HepG2 (cell line): ENCODE results near the gene GADD45G. TPM values are rescaled to one million over a fixed set of nuclear protein-coding genes. Genes with fewer than 3 reads are reported as not detected.

Experiments
- ATAC-seq: fragments of 200-7000 bp; cut with Tn5 transposase; 3 replicates; pipeline ENCODE4 v1.9.1; 2020; ENCODE audit warnings: mild to moderate bottlenecking, moderate library complexity
- BruUV-seq: library from RNA; stranded (reverse); fragments of 400-500 nt; replicated peaks from 2 replicates; lab custom pipeline; 2021; lab: Mats Ljungman, UMichigan
- CTCF ChIA-PET: fragments of 300-600 bp; formaldehyde crosslinking; extraction: SDS; loops from one replicate; lab custom pipeline; 2021; ENCODE audit warnings: low total read pairs, inconsistent platforms, low intra/inter-chr PET ratio; lab: Yijun Ruan, JAX
- POLR2A ChIA-PET: fragments of 350-600 bp; sonication (Branson Sonifier 250); formaldehyde crosslinking; loops from one replicate; lab custom pipeline; 2020; ENCODE audit warnings: antibody characterized with exemption, inconsistent platforms; lab: Yijun Ruan, JAX
- DNase-seq: peaks from one replicate; pipeline ENCODE4 v3.0.0-alpha.2; 2015; ENCODE audit warnings: low spot score
- FAIRE-seq: peaks from 3 replicates; lab custom pipeline; 2011; peaks lifted over from hg19 to GRCh38; lab: Jason Lieb, UNC
- H2AFZ ChIP-seq: one replicate; pipeline ENCODE4 v1.6.1; 2011; ENCODE audit warnings: low read length, inconsistent platforms
- H3K27ac ChIP-seq: fragments of 300-600 bp; 3 replicates; pipeline ENCODE4 v1.8.0; 2011; ENCODE audit warnings: mixed run types, mild to moderate bottlenecking, mixed read lengths, low read length, inconsistent platforms; ENCODE audit not compliant: insufficient read depth; ENCODE audit errors: extremely low read length
- H3K27me3 ChIP-seq, 2 experiments: fragments of 200-600 bp in 1 of 2; 2 replicates in 1 of 2; 3 replicates in 1 of 2; pipeline versions ENCODE4 v1.6.0 to v1.8.0; 2011; ENCODE audit warnings: low read length in 2 of 2, mild to moderate bottlenecking in 2 of 2, moderate library complexity in 2 of 2, inconsistent platforms in 1 of 2; ENCODE audit not compliant: insufficient read depth in 2 of 2, control insufficient read depth in 1 of 2
- H3K36me3 ChIP-seq, 2 experiments: fragments of 200-600 bp in 1 of 2; replicated peaks in 1 of 2; 2 replicates in 1 of 2; 3 replicates in 1 of 2; pipeline versions ENCODE4 v1.5.1 to v1.8.0; 2011; ENCODE audit warnings: low read length in 2 of 2, inconsistent platforms in 1 of 2; ENCODE audit not compliant: insufficient read depth in 2 of 2, control insufficient read depth in 1 of 2
- H3K4me1 ChIP-seq: 2 replicates; pipeline ENCODE4 v1.5.1; 2012; ENCODE audit warnings: low read length, inconsistent platforms; ENCODE audit not compliant: insufficient read depth
- H3K4me2 ChIP-seq: 2 replicates; pipeline ENCODE4 v1.6.0; 2011; ENCODE audit warnings: low read depth, low read length, inconsistent platforms
- H3K4me3 ChIP-seq, 3 experiments: fragments of 200-600 bp in 1 of 3; sonication (generic), shearing (Covaris generic) in 1 of 3; replicated peaks in 1 of 3; 2 replicates each; pipeline ENCODE4 v1.5.1; 2011 to 2016; ENCODE audit warnings: low read length in 3 of 3, inconsistent platforms in 2 of 3, low read depth in 2 of 3, mild to moderate bottlenecking in 2 of 3, control low read depth in 1 of 3, mixed read lengths in 1 of 3; ENCODE audit not compliant: insufficient read depth in 1 of 3
- H3K79me2 ChIP-seq: one replicate; pipeline ENCODE4 v1.6.1; 2011; ENCODE audit warnings: low read length, inconsistent platforms; ENCODE audit not compliant: insufficient read depth
- H3K9ac ChIP-seq: 2 replicates; pipeline ENCODE4 v1.6.0; 2011; ENCODE audit warnings: mild to moderate bottlenecking, low read depth, low read length, inconsistent platforms; ENCODE audit not compliant: insufficient read depth
- H3K9me3 ChIP-seq: 2 replicates; pipeline ENCODE4 v1.5.1; 2012; ENCODE audit warnings: mild to moderate bottlenecking, low read length
- H4K20me1 ChIP-seq: 2 replicates; pipeline ENCODE4 v1.6.0; 2011; ENCODE audit warnings: inconsistent platforms, mild to moderate bottlenecking, low read length, moderate library complexity; ENCODE audit not compliant: insufficient read depth
- ATF1 ChIP-seq: IDR thresholded peaks from 2 replicates; pipeline ENCODE4 v1.6.1; 2016; ENCODE audit warnings: mild to moderate bottlenecking, control low read depth
- ATF3 ChIP-seq: sonication (generic); formaldehyde crosslinking; IDR thresholded peaks from 2 replicates; pipeline ENCODE4 v1.4.0; 2020; ENCODE audit warnings: missing genetic modification reagents
- CBFB ChIP-seq: sonication (generic); formaldehyde crosslinking; IDR thresholded peaks from 2 replicates; pipeline ENCODE4 v1.4.0; 2020; ENCODE audit warnings: missing genetic modification reagents
- CCDC6 ChIP-seq: sonication (generic); formaldehyde crosslinking; IDR thresholded peaks from 2 replicates; pipeline ENCODE4 v1.8.1; 2022; ENCODE audit warnings: mild to moderate bottlenecking, missing genetic modification reagents, moderate library complexity
- CHD2 ChIP-seq: IDR thresholded peaks from 2 replicates; pipeline ENCODE4 v1.6.1; 2011; ENCODE audit warnings: low read depth, low read length, improper control_type of control experiment
- GABPB1 ChIP-seq: IDR thresholded peaks from 2 replicates; pipeline ENCODE4 v1.6.1; 2016; ENCODE audit warnings: mild to moderate bottlenecking, missing genetic modification reagents, moderate library complexity, missing compliant biosample characterization
- MLLT10 ChIP-seq: sonication (generic); formaldehyde crosslinking; IDR thresholded peaks from 2 replicates; pipeline ENCODE4 v1.4.0; 2020; ENCODE audit warnings: missing genetic modification reagents
- NAIF1 ChIP-seq: sonication (generic); formaldehyde crosslinking; IDR thresholded peaks from 2 replicates; pipeline ENCODE4 v1.5.0; 2020; ENCODE audit warnings: mild to moderate bottlenecking, missing genetic modification reagents, borderline replicate concordance
- NCOR1 ChIP-seq: fragments of 200-600 bp; sonication (generic); IDR thresholded peaks from 2 replicates; pipeline ENCODE4 v1.7.0; 2017; ENCODE audit warnings: antibody characterized with exemption, low read length, borderline replicate concordance
- NFIC ChIP-seq: IDR thresholded peaks from 2 replicates; pipeline ENCODE4 v1.6.1; 2012; ENCODE audit warnings: mild to moderate bottlenecking, low read length, inconsistent platforms
- REPIN1 ChIP-seq: sonication (generic); formaldehyde crosslinking; IDR thresholded peaks from 2 replicates; pipeline ENCODE4 v1.8.0; 2022; ENCODE audit warnings: missing genetic modification reagents, low read depth, mild to moderate bottlenecking, borderline replicate concordance
- ZKSCAN5 ChIP-seq: sonication (generic); formaldehyde crosslinking; IDR thresholded peaks from 2 replicates; pipeline ENCODE4 v1.5.1; 2020; ENCODE audit warnings: mild to moderate bottlenecking, missing genetic modification reagents
- ZNF501 ChIP-seq: sonication (generic); formaldehyde crosslinking; IDR thresholded peaks from 2 replicates; pipeline ENCODE4 v1.5.1; 2020; ENCODE audit warnings: mild to moderate bottlenecking, moderate library complexity, missing genetic modification reagents
- ZNF773 ChIP-seq: sonication (generic); formaldehyde crosslinking; IDR thresholded peaks from 2 replicates; pipeline ENCODE4 v1.4.0; 2020; ENCODE audit warnings: missing genetic modification reagents, borderline replicate concordance
- WGBS: methylation state at CpG from one replicate; pipeline ENCODE4 v1.1.6; 2017; ENCODE audit warnings: low lambda C conversion rate; 5-methylcytosine and 5-hydroxymethylcytosine counted together
- in situ Hi-C: cut with HindIII; loops from 2 replicates; pipeline ENCODE4 v1.10.0; 2017; ENCODE audit warnings: low pct_unique_long_range_greater_than_20kb; ENCODE audit not compliant: extremely low pct_ligation_motif_present
- intact Hi-C: fragments of 100-400 bp; cut with micrococcal nuclease; formaldehyde crosslinking; loops from one replicate; pipeline ENCODE4 v1.10.0; 2022; ENCODE audit not compliant: unreplicated experiment
- polyA plus RNA-seq, 8 experiments: library from polyadenylated mRNA; depleted of rRNA in 3 of 8; stranded (reverse) in 7 of 8; unstranded in 1 of 8; fragments of >200 nt; fragmentation: Illumina TruSeq in 4 of 8; extraction: Trizol in 4 of 8; gene quantifications; 2 replicates each; pipeline versions ENCODE4 v1.2.1 to v1.2.3, GENCODE V29; 2011 to 2016; ENCODE audit warnings: low read depth in 4 of 8, missing spikeins in 1 of 8, mixed read lengths in 1 of 8; ENCODE audit not compliant: insufficient read depth in 1 of 8
- total RNA-seq, 5 experiments: library from RNA; depleted of rRNA; stranded (reverse); fragments of >200 nt; fragmentation: Illumina TruSeq; extraction: Trizol; gene quantifications; 2 replicates each; pipeline ENCODE4 v1.2.3, GENCODE V29; 2016; ENCODE audit warnings: low read depth in 1 of 5
- TF ChIP-seq, protein P1 (sequence below): IDR thresholded peaks from 2 replicates; pipeline ENCODE4 v1.6.1; 2016

Gene GADD45G
- total and polyA plus RNA-seq, 2 of the 13 experiments (the other 11 are each of a cell fraction or from before 2014, with no cell fraction given), result not detected

DNA sequence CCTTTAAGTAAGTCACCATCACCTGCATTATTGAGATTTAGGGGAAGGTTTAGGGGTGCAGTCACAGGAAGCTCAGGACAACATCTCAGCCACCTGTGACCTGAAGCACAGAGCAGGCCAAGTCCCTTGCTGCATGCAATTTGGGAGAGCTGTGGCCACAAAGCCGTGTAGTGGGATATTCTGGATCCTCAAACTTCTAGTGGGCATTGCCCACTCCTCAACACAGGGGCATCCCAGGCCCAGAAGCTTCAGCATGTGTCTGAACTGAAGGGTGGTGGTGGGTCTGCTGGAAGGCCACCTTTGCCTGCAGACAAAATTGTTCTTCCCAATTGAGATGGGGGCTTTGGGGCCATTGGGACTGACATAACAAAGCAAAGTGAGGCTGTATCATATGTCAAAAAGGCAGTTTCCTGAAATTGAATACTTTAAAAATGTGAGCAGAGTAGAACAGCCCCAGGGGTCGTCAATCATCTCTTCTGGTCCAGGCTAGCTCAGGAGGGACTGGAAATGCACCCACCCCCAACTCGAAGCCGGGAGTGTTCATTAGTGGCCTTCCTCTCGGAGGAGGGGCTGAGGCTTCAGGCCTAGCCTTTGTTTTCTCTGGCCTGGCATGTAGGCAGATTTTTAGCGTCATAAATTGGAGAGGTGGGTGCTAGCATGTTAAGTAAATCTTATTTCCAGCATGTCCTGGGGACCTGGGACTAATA is 2.8 kb upstream of the GADD45G start:
- Histone ChIP-seq H3K4me1 (peaks cover 38% of the 10 kb centered on the region), H3K9me3 (no peaks in the 10 kb centered on the region), H3K27ac (no peak overlapping the region), H3K4me2 (no peak overlapping the region), H3K36me3 (no peaks in the 10 kb centered on the region), H3K79me2 (no peaks in the 10 kb centered on the region), H4K20me1 (peaks cover 3% of the 10 kb centered on the region; the same call in 1 of the 2 replicates), H3K27me3 (peaks cover 5 to 42% of the 10 kb centered on the region in 2 experiments), H3K4me3 (no peak overlapping the region), H3K9ac (no peak overlapping the region), H2AFZ (no peak overlapping the region)
- in situ Hi-C loops (loop anchor here (5.0 to 10.0 kb wide), 3 partner anchors 133 to 500 kb away; no protein-coding TSS in a partner anchor), intact Hi-C loops (loop anchor here (5.0 kb wide), 1 partner anchor 135 kb away; no protein-coding TSS in a partner anchor)
- 0% methylated on average over 5 of the region's 6 CpGs for WGBS
- DNase-seq (no peak), FAIRE-seq (no peak), ATAC-seq (no peak)
- POLR2A ChIA-PET, result no interaction called here
- BruUV-seq, result no TSS peak
- TF ChIP-seq GABPB1 (CRISPR knock-in tag) (no peak), MLLT10 (CRISPR knock-in tag) (no peak), CBFB (CRISPR knock-in tag) (no peak), ATF1 (CRISPR knock-in tag) (no peak)
- CTCF ChIA-PET, result interaction anchor here (0.8 to 3.7 kb wide), 2 partner anchors 318 to 501 kb away, joined by 4 to 42 read pairs; no protein-coding TSS in a partner anchor

GRCh38 chr9:89602978-89603766 is 1.6 kb upstream of the GADD45G start:
- 22% methylated on average over 17 of the region's 28 CpGs for WGBS
- ChIA-PET POLR2A (no interaction called here), CTCF (interaction anchor here (0.7 to 3.7 kb wide), 5 partner anchors 317 to 499 kb away, joined by 3 to 42 read pairs (median 4); no protein-coding TSS in a partner anchor)
- Histone ChIP-seq H3K4me3 (no peak overlapping the region), H3K9me3 (no peaks in the 10 kb centered on the region), H3K27me3 (peaks cover 5 to 52% of the 10 kb centered on the region in 2 experiments), H2AFZ (no peak overlapping the region), H3K36me3 (no peaks in the 10 kb centered on the region), H3K9ac (no peak overlapping the region), H3K79me2 (no peaks in the 10 kb centered on the region), H3K27ac (no peak overlapping the region), H3K4me2 (no peak overlapping the region), H4K20me1 (peaks cover 3% of the 10 kb centered on the region; the same call in 1 of the 2 replicates), H3K4me1 (peaks cover 38% of the 10 kb centered on the region)
- in situ Hi-C loops, result loop anchor here (5.0 to 10.0 kb wide), 3 partner anchors 132 to 499 kb away; no protein-coding TSS in a partner anchor
- FAIRE-seq, result peak; percentile 67
- no TSS peak for BruUV-seq
- peak; percentile 58 for ATAC-seq
- DNase-seq, result peak; percentile 63
- intact Hi-C loops, result loop anchor here (1.0 to 5.0 kb wide), 3 partner anchors 134 to 499 kb away; no protein-coding TSS in a partner anchor
- TF ChIP-seq, protein P1, sequence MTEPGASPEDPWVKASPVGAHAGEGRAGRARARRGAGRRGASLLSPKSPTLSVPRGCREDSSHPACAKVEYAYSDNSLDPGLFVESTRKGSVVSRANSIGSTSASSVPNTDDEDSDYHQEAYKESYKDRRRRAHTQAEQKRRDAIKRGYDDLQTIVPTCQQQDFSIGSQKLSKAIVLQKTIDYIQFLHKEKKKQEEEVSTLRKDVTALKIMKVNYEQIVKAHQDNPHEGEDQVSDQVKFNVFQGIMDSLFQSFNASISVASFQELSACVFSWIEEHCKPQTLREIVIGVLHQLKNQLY (CRISPR knock-in tag), result no peak
- TF ChIP-seq NAIF1, result no peak
- TF ChIP-seq ZNF773, result no peak
- TF ChIP-seq REPIN1 (CRISPR knock-in tag), result peak; percentile 21; the same call in 1 of the 2 replicates
- TF ChIP-seq ZNF501, result 0 out of 2 replicates have a peak, but pooled peaks have one; percentile 29
- TF ChIP-seq ATF3, result no peak
- no peak for TF ChIP-seq CHD2
- no peak for TF ChIP-seq NCOR1
- TF ChIP-seq CCDC6 (CRISPR knock-in tag), result no peak
- TF ChIP-seq ZKSCAN5 (CRISPR knock-in tag), result no peak
- no peak for TF ChIP-seq NFIC
